GM21381 (cell line): ENCODE data around the gene PEX14.

ENCODE experiments used
- ATAC-seq: cut with Tn5 transposase; IDR thresholded peaks from one replicate; pipeline ENCODE4 v1.9.1; 2021; ENCODE audit warnings: mild to moderate bottlenecking, moderate library complexity; ENCODE audit not compliant: unreplicated experiment

The PEX14 gene

GRCh38 chr1:10646347-10646861 lies 171.7 kb downstream of the PEX14 start:
- ATAC-seq = no peak

- ATAC-seq = no peak
These were observed 172.8 kb downstream of the PEX14 start for GRCh38 chr1:10647414-10648170.

- ATAC-seq = no peak
These were observed 174.2 kb downstream of the PEX14 start for GRCh38 chr1:10648689-10649516.

- ATAC-seq = no peak
These were observed 174.9 kb downstream of the PEX14 start for GRCh38 chr1:10649517-10650201.

- no peak for ATAC-seq
These were observed 176.0 kb downstream of the PEX14 start for GRCh38 chr1:10650556-10651388.

- no peak for ATAC-seq
These were observed 176.6 kb downstream of the PEX14 start for GRCh38 chr1:10651389-10651766.

- ATAC-seq = no peak
These were observed 177.0 kb downstream of the PEX14 start for GRCh38 chr1:10651793-10652192.

GRCh38 chr1:10652626-10653025 lies 177.9 kb downstream of the PEX14 start:
- ATAC-seq = no peak

- ATAC-seq = no peak
These were observed 178.8 kb downstream of the PEX14 start for GRCh38 chr1:10653370-10654125.

GRCh38 chr1:10655002-10655401 lies 180.3 kb downstream of the PEX14 start:
- no peak for ATAC-seq

GRCh38 chr1:10656431-10656830 lies 181.7 kb downstream of the PEX14 start:
- no peak for ATAC-seq

- ATAC-seq = no peak
These were observed 182.5 kb downstream of the PEX14 start for GRCh38 chr1:10657088-10657847.

- no peak for ATAC-seq
These were observed 183.8 kb downstream of the PEX14 start for GRCh38 chr1:10658396-10659066.

GRCh38 chr1:10659218-10659617 lies 184.5 kb downstream of the PEX14 start:
- ATAC-seq = no peak

GRCh38 chr1:10659646-10660540 lies 185.1 kb downstream of the PEX14 start:
- no peak for ATAC-seq

- ATAC-seq = no peak
These were observed 186.7 kb downstream of the PEX14 start for GRCh38 chr1:10661453-10661852.

- ATAC-seq = no peak
These were observed 187.4 kb downstream of the PEX14 start for GRCh38 chr1:10662090-10662688.
